Measurements from ENCODE around the gene TLR4.

DNA sequence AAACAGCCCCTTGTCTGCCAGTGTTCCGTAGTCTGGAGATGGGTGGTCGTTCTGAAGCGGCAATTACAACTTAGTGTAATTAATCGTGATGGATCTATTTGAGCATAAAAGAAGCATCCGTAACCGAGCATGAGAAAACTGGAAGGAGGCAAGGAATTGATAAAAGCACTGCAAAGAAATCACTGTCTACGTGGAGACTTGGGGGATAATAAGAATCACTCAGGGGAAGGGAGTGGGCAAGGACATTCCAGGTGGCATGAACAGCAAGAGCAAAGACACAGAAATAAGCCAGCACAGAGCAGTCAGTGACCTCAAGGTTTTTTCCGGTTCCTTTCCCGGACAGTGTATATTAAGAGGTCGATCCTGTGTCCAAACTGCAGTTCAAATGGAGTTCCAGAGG lies 35.0 kb downstream of the TLR4 start:
- TF ChIP-seq, protein P1, sequence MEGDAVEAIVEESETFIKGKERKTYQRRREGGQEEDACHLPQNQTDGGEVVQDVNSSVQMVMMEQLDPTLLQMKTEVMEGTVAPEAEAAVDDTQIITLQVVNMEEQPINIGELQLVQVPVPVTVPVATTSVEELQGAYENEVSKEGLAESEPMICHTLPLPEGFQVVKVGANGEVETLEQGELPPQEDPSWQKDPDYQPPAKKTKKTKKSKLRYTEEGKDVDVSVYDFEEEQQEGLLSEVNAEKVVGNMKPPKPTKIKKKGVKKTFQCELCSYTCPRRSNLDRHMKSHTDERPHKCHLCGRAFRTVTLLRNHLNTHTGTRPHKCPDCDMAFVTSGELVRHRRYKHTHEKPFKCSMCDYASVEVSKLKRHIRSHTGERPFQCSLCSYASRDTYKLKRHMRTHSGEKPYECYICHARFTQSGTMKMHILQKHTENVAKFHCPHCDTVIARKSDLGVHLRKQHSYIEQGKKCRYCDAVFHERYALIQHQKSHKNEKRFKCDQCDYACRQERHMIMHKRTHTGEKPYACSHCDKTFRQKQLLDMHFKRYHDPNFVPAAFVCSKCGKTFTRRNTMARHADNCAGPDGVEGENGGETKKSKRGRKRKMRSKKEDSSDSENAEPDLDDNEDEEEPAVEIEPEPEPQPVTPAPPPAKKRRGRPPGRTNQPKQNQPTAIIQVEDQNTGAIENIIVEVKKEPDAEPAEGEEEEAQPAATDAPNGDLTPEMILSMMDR (IDR thresholded peaks at IDR 0.05 in 2 of 3, conservative IDR thresholded peaks at IDR 0.05 in 1 of 3; ENCODE audit: control insufficient read depth in 2 of 3, extremely low read depth in 1 of 3, insufficient read depth in 1 of 3, low read depth in 3 of 3, low read length in 3 of 3): no peak
- TF ChIP-seq CHD4 (IDR thresholded peaks at IDR 0.05) (no peak), SUZ12 (IDR thresholded peaks at IDR 0.05; ENCODE audit: unreplicated experiment) (no peak)

Measured in GM12878 (cell line).